Daoy (cell line): ENCODE measurements around the gene PSMA4. TPM values are rescaled to one million over a fixed set of nuclear protein-coding genes. Genes with fewer than 3 reads are reported as not detected.
"Not testable (repeated sequence)": the region's sequence is repeated elsewhere in the genome, so short reads cannot be mapped to it uniquely, and the experiment has no call there.

ENCODE experiments used
- DNase-seq: peaks from one replicate; pipeline ENCODE4 v3.0.0-alpha.2; 2015; ENCODE audit warnings: low read depth
- total RNA-seq: library from RNA; depleted of rRNA; stranded (reverse); fragments of >200 nt; shearing (Covaris generic); gene quantifications from 2 replicates; pipeline ENCODE4 v1.2.3, GENCODE V29; 2014; rRNA removed

The PSMA4 gene
- total RNA-seq, result 565 and 567 TPM in 2 replicates

- peak; percentile 92 for DNase-seq
Observed at GRCh38 chr15:78540141-78540870, at the start of gene PSMA4. Gene PSMA4 (plus strand): TSS chr15:78540444. CDS start chr15:78541928, 1,484 bp downstream.

GRCh38 chr15:78492872-78493271, 47.4 kb upstream of the PSMA4 start:
- DNase-seq, result no peak

- no peak for DNase-seq
Observed at GRCh38 chr15:78501857-78502256, 38.4 kb upstream of the PSMA4 start.

- DNase-seq, result no peak
Observed at GRCh38 chr15:78502641-78503040, 37.6 kb upstream of the PSMA4 start.

GRCh38 chr15:78506971-78507830, 33.0 kb upstream of the PSMA4 start, which contains the start of gene HYKK:
Gene HYKK (plus strand): TSS chr15:78507577. CDS start chr15:78513089, 5,512 bp downstream.
- peak; percentile 95 for DNase-seq

- DNase-seq, result no peak
Observed at GRCh38 chr15:78507831-78508160, 32.4 kb upstream of the PSMA4 start.

GRCh38 chr15:78508272-78508671, 32.0 kb upstream of the PSMA4 start:
- DNase-seq, result no peak

GRCh38 chr15:78509726-78510312, 30.4 kb upstream of the PSMA4 start:
- DNase-seq, result no peak

GRCh38 chr15:78520035-78520434, 20.2 kb upstream of the PSMA4 start:
- not testable (repeated sequence) for DNase-seq

- DNase-seq, result no peak
Observed at GRCh38 chr15:78524230-78524629, 16.0 kb upstream of the PSMA4 start.

GRCh38 chr15:78527325-78527724, 12.9 kb upstream of the PSMA4 start:
- no peak for DNase-seq

- no peak for DNase-seq
Observed at GRCh38 chr15:78533331-78533730, 6.9 kb upstream of the PSMA4 start.

- DNase-seq, result no peak
Observed at GRCh38 chr15:78536134-78536533, 4.1 kb upstream of the PSMA4 start.

- no peak for DNase-seq
Observed at GRCh38 chr15:78537266-78537905, 2.9 kb upstream of the PSMA4 start.

GRCh38 chr15:78538358-78538757, 1.9 kb upstream of the PSMA4 start:
- DNase-seq, result no peak

GRCh38 chr15:78539464-78540140, 642 bp upstream of the PSMA4 start:
- not testable (repeated sequence) for DNase-seq

- no peak for DNase-seq
Observed at GRCh38 chr15:78540871-78541743, 863 bp downstream of the PSMA4 start.

GRCh38 chr15:78541744-78542034, 1.4 kb downstream of the PSMA4 start:
- no peak for DNase-seq

- no peak for DNase-seq
Observed at GRCh38 chr15:78542647-78543046, 2.4 kb downstream of the PSMA4 start.

- no peak for DNase-seq
Observed at GRCh38 chr15:78550194-78550593, 9.9 kb downstream of the PSMA4 start.

GRCh38 chr15:78550815-78551214, 10.6 kb downstream of the PSMA4 start:
- no peak for DNase-seq
